IMR-90 (cell line): ENCODE results near the gene THUMPD2. TPM values are rescaled to one million over a fixed set of nuclear protein-coding genes. Genes with fewer than 3 reads are reported as not detected.
A peak's percentile ranks its signal among the peaks of the same experiment; 100 is the strongest.

Experiments used
- ATAC-seq: fragments of 200-7000 bp; cut with Tn5 transposase; 2 replicates; pipeline ENCODE4 v1.9.1; 2020; ENCODE audit warnings: low read depth, mild to moderate bottlenecking, moderate library complexity
- BruUV-seq: library from RNA; stranded (reverse); fragments of 400-500 nt; replicated peaks from 2 replicates; lab custom pipeline; 2021; lab: Mats Ljungman, UMichigan
- CTCF ChIA-PET: fragments of 300-600 bp; formaldehyde crosslinking; extraction: SDS; loops from one replicate; lab custom pipeline; 2021; ENCODE audit warnings: antibody characterized with exemption; lab: Yijun Ruan, JAX
- POLR2A ChIA-PET: fragments of 300-600 bp; sonication (Branson Sonifier 250); formaldehyde crosslinking; loops from one replicate; lab custom pipeline; 2022; ENCODE audit warnings: antibody characterized with exemption; ENCODE audit not compliant: unreplicated experiment; lab: Charles Lee
- DNase-seq: peaks from one replicate; pipeline ENCODE4 v3.0.0; 2013
- H2AFZ ChIP-seq: replicated peaks from 2 replicates; pipeline ENCODE3; 2013; ENCODE audit warnings: low read length, mild to moderate bottlenecking; ENCODE audit not compliant: poor library complexity
- H2AK5ac ChIP-seq: 2 replicates; pipeline ENCODE4 v1.6.1; 2013; ENCODE audit warnings: low read depth, low read length, inconsistent platforms
- H2AK9ac ChIP-seq: replicated peaks from 2 replicates; pipeline ENCODE3; 2013; ENCODE audit warnings: mild to moderate bottlenecking, low read depth, low read length, moderate library complexity; ENCODE audit not compliant: poor library complexity
- H2BK120ac ChIP-seq: 2 replicates; pipeline ENCODE4 v1.6.1; 2013; ENCODE audit warnings: low read depth, low read length, inconsistent platforms
- H2BK15ac ChIP-seq: 3 replicates; pipeline ENCODE4 v1.6.1; 2013; ENCODE audit warnings: low read depth, low read length, inconsistent platforms
- H2BK20ac ChIP-seq: 2 replicates; pipeline ENCODE4 v1.6.1; 2013; ENCODE audit warnings: low read depth, mild to moderate bottlenecking, inconsistent platforms, low read length, moderate library complexity
- H2BK5ac ChIP-seq: 2 replicates; pipeline ENCODE4 v1.6.1; 2013; ENCODE audit warnings: mild to moderate bottlenecking, low read depth, low read length, inconsistent platforms; ENCODE audit not compliant: poor library complexity, severe bottlenecking
- H3K14ac ChIP-seq: replicated peaks from 2 replicates; pipeline ENCODE4 v1.6.1; 2013; ENCODE audit warnings: low read depth, low read length, inconsistent platforms
- H3K18ac ChIP-seq: 2 replicates; pipeline ENCODE4 v1.6.1; 2013; ENCODE audit warnings: low read depth, low read length, control low read depth
- H3K23ac ChIP-seq: 2 replicates; pipeline ENCODE4 v1.6.1; 2013; ENCODE audit warnings: low read depth, low read length, inconsistent platforms
- H3K27ac ChIP-seq: 2 replicates; pipeline ENCODE4 v1.5.1; 2013; ENCODE audit warnings: mild to moderate bottlenecking, control low read depth, low read length; ENCODE audit not compliant: insufficient read depth
- H3K27me3 ChIP-seq: 2 replicates; pipeline ENCODE4 v1.6.1; 2013; ENCODE audit warnings: low read length; ENCODE audit not compliant: control insufficient read depth, insufficient read depth
- H3K36me3 ChIP-seq: 2 replicates; pipeline ENCODE4 v1.6.1; 2013; ENCODE audit warnings: low read length, mixed read lengths; ENCODE audit not compliant: control insufficient read depth, insufficient read depth
- H3K4ac ChIP-seq: 2 replicates; pipeline ENCODE4 v1.6.1; 2013; ENCODE audit warnings: low read depth, low read length, inconsistent platforms
- H3K4me1 ChIP-seq: 2 replicates; pipeline ENCODE4 v1.6.1; 2013; ENCODE audit warnings: low read length, mixed read lengths; ENCODE audit not compliant: control insufficient read depth, insufficient read depth
- H3K4me2 ChIP-seq: 2 replicates; pipeline ENCODE4 v1.6.1; 2013; ENCODE audit warnings: low read depth, mild to moderate bottlenecking, control low read depth, low read length, moderate library complexity
- H3K4me3 ChIP-seq: 2 replicates; pipeline ENCODE4 v1.5.1; 2013; ENCODE audit warnings: low read depth, mild to moderate bottlenecking, control low read depth, low read length, moderate library complexity; ENCODE audit not compliant: insufficient read depth
- H3K56ac ChIP-seq: 2 replicates; pipeline ENCODE4 v1.6.1; 2013; ENCODE audit warnings: low read length, inconsistent platforms; ENCODE audit not compliant: insufficient read depth; ENCODE audit errors: extremely low read depth
- H3K79me1 ChIP-seq, 2 experiments: 2 replicates each; pipeline ENCODE4 v1.6.1; 2013; ENCODE audit warnings: low read length in 2 of 2, inconsistent platforms in 1 of 2, low read depth in 1 of 2
- H3K9ac ChIP-seq: 2 replicates; pipeline ENCODE4 v1.6.1; 2013; ENCODE audit warnings: low read depth, low read length, control low read depth
- H3K9me1 ChIP-seq: 2 replicates; pipeline ENCODE4 v1.6.1; 2013; ENCODE audit warnings: low read length, inconsistent platforms; ENCODE audit not compliant: insufficient read depth
- H3K9me3 ChIP-seq: 2 replicates; pipeline ENCODE4 v1.6.1; 2013; ENCODE audit warnings: low read length; ENCODE audit not compliant: control insufficient read depth, insufficient read depth
- H4K20me1 ChIP-seq: 2 replicates; pipeline ENCODE4 v1.6.1; 2013; ENCODE audit warnings: low read length, inconsistent platforms; ENCODE audit not compliant: insufficient read depth
- H4K5ac ChIP-seq: 2 replicates; pipeline ENCODE4 v1.6.1; 2013; ENCODE audit warnings: mild to moderate bottlenecking, low read depth, low read length, control low read depth
- H4K8ac ChIP-seq, 2 experiments: 2 replicates each; pipeline ENCODE4 v1.6.1; 2013; ENCODE audit warnings: low read depth in 2 of 2, low read length in 2 of 2, control low read depth in 1 of 2, inconsistent platforms in 1 of 2
- H4K91ac ChIP-seq: 2 replicates; pipeline ENCODE4 v1.6.1; 2013; ENCODE audit warnings: low read depth, low read length, inconsistent platforms; ENCODE audit not compliant: insufficient read depth
- CEBPB ChIP-seq: IDR thresholded peaks from 2 replicates; pipeline ENCODE4 v1.6.1; 2012; ENCODE audit warnings: low read depth, low read length, improper control_type of control experiment
- SMC3 ChIP-seq: fragments of 150-350 bp; IDR thresholded peaks from 2 replicates; pipeline ENCODE4 v1.6.1; 2016; ENCODE audit warnings: low read depth, mild to moderate bottlenecking, antibody characterized with exemption, low read length, moderate library complexity
- WGBS, 2 experiments: methylation state at CpG; one replicate each; pipeline versions ENCODE4 v1.1.5 to v1.1.7; 2013; ENCODE audit warnings: missing lambda C conversion rate in 2 of 2; ENCODE audit not compliant: insufficient read length in 1 of 2; ENCODE audit errors: extremely low coverage in 2 of 2; 5-methylcytosine and 5-hydroxymethylcytosine counted together
- dilution Hi-C: fragments of 300-500 bp; cut with HindIII; formaldehyde crosslinking; loops from one replicate; pipeline ENCODE4 v1.14.3; 2018; ENCODE audit warnings: low sequenced_read_pairs; ENCODE audit not compliant: unreplicated experiment
- in situ Hi-C: fragments of 300-500 bp; cut with MboI; formaldehyde crosslinking; loops from 3 replicates; pipeline ENCODE4 v1.14.3; 2019; ENCODE audit warnings: low sequenced_read_pairs, inconsistent platforms, mixed read lengths
- intact Hi-C: fragments of 100-400 bp; cut with micrococcal nuclease; formaldehyde crosslinking; loops from 2 replicates; pipeline ENCODE4 v1.10.0; 2022
- polyA plus RNA-seq, 3 experiments: library from polyadenylated mRNA; depleted of rRNA; stranded (reverse); fragments of >200 nt; gene quantifications; 2 replicates each; pipeline ENCODE4 v1.2.3, GENCODE V29; 2012; ENCODE audit warnings: low replicate concordance in 1 of 3
- total RNA-seq: library from RNA; depleted of rRNA; stranded (reverse); fragments of >200 nt; gene quantifications from 2 replicates; pipeline ENCODE4 v1.2.3, GENCODE V29; 2012

THUMPD2 gene
- total and polyA plus RNA-seq, 2 of the 4 experiments (the other 2 are of a cell fraction) = 4.8 to 7.0 TPM

DNA sequence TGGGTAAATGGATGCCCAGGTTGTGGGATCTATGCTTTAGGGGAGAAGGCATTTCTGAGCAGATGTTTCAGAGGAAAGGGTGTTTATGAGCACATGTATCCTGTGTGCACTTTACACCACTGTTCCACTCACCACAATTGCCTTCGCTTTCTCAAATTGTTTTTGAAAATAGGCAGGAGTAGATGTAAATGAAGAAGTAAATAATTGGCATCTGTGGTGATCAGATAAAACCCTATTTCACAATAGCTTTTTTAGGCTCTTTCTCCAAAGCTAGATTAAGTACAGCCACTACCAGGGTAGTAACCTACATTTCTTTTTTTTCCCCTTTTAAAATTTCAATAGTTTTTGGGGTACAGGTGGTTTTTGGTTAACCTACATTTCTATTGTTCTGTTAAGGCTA is 72.7 kb downstream of the THUMPD2 start:
- peaks cover 6% of the 10 kb centered on the region for H3K9me3 ChIP-seq
- no peaks in the 10 kb centered on the region for H3K27me3 ChIP-seq
- no peak overlapping the region for H4K8ac ChIP-seq
- no peak overlapping the region for H3K4ac ChIP-seq
- WGBS, 2 experiments = no CpG with 5 or more reads among the region's 1 CpG
- no peak overlapping the region for H2BK120ac ChIP-seq
- H3K36me3 ChIP-seq = no peaks in the 10 kb centered on the region
- no peak overlapping the region for H2BK15ac ChIP-seq
- H3K4me2 ChIP-seq = no peak overlapping the region
- H3K23ac ChIP-seq = no peak overlapping the region
- H3K27ac ChIP-seq = no peak overlapping the region
- H3K4me1 ChIP-seq = no peaks in the 10 kb centered on the region
- H3K79me1 ChIP-seq = no peaks in the 10 kb centered on the region
- no peak overlapping the region for H2AFZ ChIP-seq
- TF ChIP-seq CEBPB = 0 out of 2 replicates have a peak, but pooled peaks have one; percentile 5
- TF ChIP-seq SMC3 = no peak
- H2BK20ac ChIP-seq = no peak overlapping the region
- no peak overlapping the region for H2AK9ac ChIP-seq
- H3K14ac ChIP-seq = no peak overlapping the region
- no peak overlapping the region for H4K91ac ChIP-seq
- intact Hi-C loops = no loop called here
- no peak overlapping the region for H3K4me3 ChIP-seq
- H3K9ac ChIP-seq = no peak overlapping the region
- in situ Hi-C loops = no loop called here
- ChIA-PET POLR2A (no interaction called here), CTCF (no interaction called here)
- H2BK5ac ChIP-seq = no peak overlapping the region
- no TSS peak for BruUV-seq
- no peak overlapping the region for H4K5ac ChIP-seq
- dilution Hi-C loops = no loop called here
- H3K18ac ChIP-seq = no peak overlapping the region
- H2AK5ac ChIP-seq = no peak overlapping the region
- no peaks in the 10 kb centered on the region for H3K9me1 ChIP-seq
- DNase-seq (no peak), ATAC-seq (no peak)
- no peaks in the 10 kb centered on the region for H4K20me1 ChIP-seq
- H3K56ac ChIP-seq = no peak overlapping the region
